Measurements from ENCODE around the gene GNPTAB. TPM values are rescaled to one million over a fixed set of nuclear protein-coding genes. Genes with fewer than 3 reads are reported as not detected.

GNPTAB gene
- total RNA-seq, 2 donors from 2014 or later: 15.5 to 27.2 TPM

GRCh38 chr12:101710288-101710687 is 120.5 kb downstream of the GNPTAB start:
- no peak overlapping the region for H3K27ac ChIP-seq
- no peak for DNase-seq
- intact Hi-C loops (cut with DNase I): no loop called here
- no peaks in the 10 kb centered on the region for H3K27me3 ChIP-seq
- no peak overlapping the region for H3K4me3 ChIP-seq
- no peak for TF ChIP-seq POLR2A (IDR thresholded peaks at IDR 0.05)
- H3K4me1 ChIP-seq: peaks cover 18% of the 10 kb centered on the region
- no peaks in the 10 kb centered on the region for H3K9me3 ChIP-seq
- 81 to 83% methylated on average over 4 of the region's 4 CpGs for whole genome bisulfite sequencing, 2 donors
- H3K36me3 ChIP-seq (replicated peaks in 1 of 2; ENCODE audit: insufficient read depth in 1 of 2, low read depth in 2 of 2): no peaks in the 10 kb centered on the region
- no peak for ATAC-seq

GRCh38 chr12:101707131-101707782 is 123.5 kb downstream of the GNPTAB start:
- Histone ChIP-seq H3K27me3 (no peaks in the 10 kb centered on the region), H3K9me3 (no peaks in the 10 kb centered on the region), H3K27ac (no peak overlapping the region), H3K36me3 (replicated peaks in 1 of 2; ENCODE audit: insufficient read depth in 1 of 2, low read depth in 2 of 2) (no peaks in the 10 kb centered on the region), H3K4me3 (no peak overlapping the region), H3K4me1 (peaks cover 17% of the 10 kb centered on the region)
- intact Hi-C loops (cut with DNase I): no loop called here
- TF ChIP-seq CTCF (IDR thresholded peaks at IDR 0.05) (no peak), POLR2A (IDR thresholded peaks at IDR 0.05) (no peak)
- DNase-seq (no peak), ATAC-seq (no peak)

GRCh38 chr12:101706403-101706802 is 124.4 kb downstream of the GNPTAB start:
- no peaks in the 10 kb centered on the region for H3K27me3 ChIP-seq
- TF ChIP-seq POLR2A (IDR thresholded peaks at IDR 0.05): no peak
- no peak for TF ChIP-seq CTCF (IDR thresholded peaks at IDR 0.05)
- intact Hi-C loops (cut with DNase I): no loop called here
- H3K36me3 ChIP-seq (replicated peaks in 1 of 2; ENCODE audit: insufficient read depth in 1 of 2, low read depth in 2 of 2): no peaks in the 10 kb centered on the region
- peaks cover 25% of the 10 kb centered on the region for H3K4me1 ChIP-seq
- ATAC-seq (no peak), DNase-seq (no peak)
- H3K27ac ChIP-seq: no peak overlapping the region
- WGBS, 2 donors: 88 to 93% methylated on average over 1 of the region's 1 CpG
- no peaks in the 10 kb centered on the region for H3K9me3 ChIP-seq
- no peak overlapping the region for H3K4me3 ChIP-seq

GRCh38 chr12:101703487-101703886 is 127.3 kb downstream of the GNPTAB start:
- DNase-seq (no peak), ATAC-seq (no peak)
- WGBS, 2 donors: 76 to 77% methylated on average over 3 of the region's 3 CpGs
- H3K4me3 ChIP-seq: no peak overlapping the region
- H3K27me3 ChIP-seq: no peaks in the 10 kb centered on the region
- intact Hi-C loops (cut with DNase I): no loop called here
- no peak overlapping the region for H3K27ac ChIP-seq
- H3K9me3 ChIP-seq: no peaks in the 10 kb centered on the region
- peaks cover 43% of the 10 kb centered on the region for H3K4me1 ChIP-seq
- H3K36me3 ChIP-seq (replicated peaks in 1 of 2; ENCODE audit: insufficient read depth in 1 of 2, low read depth in 2 of 2): no peaks in the 10 kb centered on the region
- TF ChIP-seq POLR2A (IDR thresholded peaks at IDR 0.05) (no peak), CTCF (IDR thresholded peaks at IDR 0.05) (no peak)

GRCh38 chr12:101700299-101700820 is 130.4 kb downstream of the GNPTAB start:
- TF ChIP-seq CTCF (IDR thresholded peaks at IDR 0.05) (no peak), POLR2A (IDR thresholded peaks at IDR 0.05) (no peak)
- H3K9me3 ChIP-seq: no peaks in the 10 kb centered on the region
- DNase-seq (no peak), ATAC-seq (no peak)
- intact Hi-C loops (cut with DNase I): no loop called here
- 79 to 87% methylated on average over 2 of the region's 2 CpGs for WGBS, 2 donors
- H3K27me3 ChIP-seq: no peaks in the 10 kb centered on the region
- peaks cover 40% of the 10 kb centered on the region for H3K4me1 ChIP-seq
- no peak overlapping the region for H3K4me3 ChIP-seq
- no peak overlapping the region for H3K27ac ChIP-seq
- H3K36me3 ChIP-seq (replicated peaks in 1 of 2; ENCODE audit: insufficient read depth in 1 of 2, low read depth in 2 of 2): no peaks in the 10 kb centered on the region
